T-helper 9 cell (primary cell): ENCODE results near the gene TMEM245.
"Not testable (repeated sequence)": the region's sequence is repeated elsewhere in the genome, so short reads cannot be mapped to it uniquely, and the experiment has no call there.

Experiments used
- DNase-seq: peaks from one replicate; pipeline ENCODE4 v3.0.0-alpha.2; 2020

Gene TMEM245

GRCh38 chr9:109132567-109133021, 12.8 kb upstream of the TMEM245 start:
- DNase-seq, result no peak

DNA sequence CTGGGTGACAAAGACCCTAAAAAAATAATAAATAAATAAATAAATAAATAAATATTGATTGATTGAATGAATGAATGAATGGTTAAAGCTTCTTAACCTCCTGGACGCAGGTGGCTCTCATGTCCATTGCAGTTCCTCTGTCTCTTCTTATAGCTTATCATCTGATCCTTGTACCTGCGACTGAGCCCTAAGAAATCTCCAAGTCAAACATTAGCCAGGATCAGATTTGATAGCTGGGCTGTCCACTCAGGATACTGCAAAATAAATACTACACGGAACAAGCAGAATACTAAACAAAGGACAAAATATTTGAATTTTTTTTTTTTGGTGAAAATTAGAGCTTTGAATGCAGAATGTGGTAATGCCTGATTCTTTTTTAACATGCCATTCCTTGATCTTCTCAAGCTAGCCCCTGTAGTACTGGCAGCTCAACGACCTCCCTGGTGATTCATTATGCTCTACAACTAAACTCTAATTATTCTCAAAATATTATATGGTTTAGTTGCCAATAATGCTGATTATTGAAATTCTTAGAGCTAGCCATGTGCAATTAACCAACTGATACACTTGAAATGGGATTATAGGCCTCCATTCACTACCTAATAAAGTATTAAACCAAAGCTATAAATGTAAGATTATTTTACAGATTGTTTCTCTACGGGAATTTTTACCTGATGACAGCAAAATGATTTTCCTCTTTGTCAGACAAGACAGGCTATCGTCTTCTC, 9.9 kb upstream of the TMEM245 start:
- DNase-seq, result no peak

GRCh38 chr9:109126671-109127070, 6.9 kb upstream of the TMEM245 start:
- DNase-seq, result not testable (repeated sequence)

GRCh38 chr9:109124121-109124520, 4.4 kb upstream of the TMEM245 start:
- no peak for DNase-seq

- no peak for DNase-seq
These were observed 3.2 kb upstream of the TMEM245 start for GRCh38 chr9:109122726-109123621.

DNA sequence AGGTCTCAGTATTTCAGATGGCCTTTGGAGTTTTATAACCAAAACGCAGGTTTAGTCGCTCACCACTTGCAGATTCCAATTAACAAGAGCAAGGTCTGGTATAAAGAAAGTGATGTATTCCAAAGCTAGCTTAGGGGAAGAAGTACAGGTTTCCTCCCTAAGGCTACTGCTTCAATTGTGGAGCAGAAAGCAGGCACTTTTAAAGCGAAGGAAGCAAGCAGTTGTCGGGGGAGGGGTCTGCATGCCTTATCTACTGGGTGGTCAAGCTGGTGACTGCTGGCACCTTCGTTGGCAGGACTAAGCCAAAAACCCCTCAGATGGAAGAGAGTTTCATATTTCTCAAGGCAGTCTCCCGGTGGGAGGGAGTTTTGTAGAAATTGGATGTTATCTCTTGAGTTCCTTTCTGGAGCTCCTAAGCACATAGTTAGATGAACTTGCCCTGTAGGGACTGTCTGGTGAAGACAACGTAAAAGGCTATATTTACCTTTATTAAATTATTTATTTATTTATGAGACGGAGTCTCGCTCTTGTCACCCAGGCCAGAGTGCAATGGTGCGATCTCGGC, 1.6 kb upstream of the TMEM245 start:
- DNase-seq, result no peak

- DNase-seq, result no peak
These were observed 550 bp upstream of the TMEM245 start for GRCh38 chr9:109120204-109120789.

- no peak for DNase-seq
These were observed 824 bp downstream of the TMEM245 start for GRCh38 chr9:109118808-109119438.

DNA sequence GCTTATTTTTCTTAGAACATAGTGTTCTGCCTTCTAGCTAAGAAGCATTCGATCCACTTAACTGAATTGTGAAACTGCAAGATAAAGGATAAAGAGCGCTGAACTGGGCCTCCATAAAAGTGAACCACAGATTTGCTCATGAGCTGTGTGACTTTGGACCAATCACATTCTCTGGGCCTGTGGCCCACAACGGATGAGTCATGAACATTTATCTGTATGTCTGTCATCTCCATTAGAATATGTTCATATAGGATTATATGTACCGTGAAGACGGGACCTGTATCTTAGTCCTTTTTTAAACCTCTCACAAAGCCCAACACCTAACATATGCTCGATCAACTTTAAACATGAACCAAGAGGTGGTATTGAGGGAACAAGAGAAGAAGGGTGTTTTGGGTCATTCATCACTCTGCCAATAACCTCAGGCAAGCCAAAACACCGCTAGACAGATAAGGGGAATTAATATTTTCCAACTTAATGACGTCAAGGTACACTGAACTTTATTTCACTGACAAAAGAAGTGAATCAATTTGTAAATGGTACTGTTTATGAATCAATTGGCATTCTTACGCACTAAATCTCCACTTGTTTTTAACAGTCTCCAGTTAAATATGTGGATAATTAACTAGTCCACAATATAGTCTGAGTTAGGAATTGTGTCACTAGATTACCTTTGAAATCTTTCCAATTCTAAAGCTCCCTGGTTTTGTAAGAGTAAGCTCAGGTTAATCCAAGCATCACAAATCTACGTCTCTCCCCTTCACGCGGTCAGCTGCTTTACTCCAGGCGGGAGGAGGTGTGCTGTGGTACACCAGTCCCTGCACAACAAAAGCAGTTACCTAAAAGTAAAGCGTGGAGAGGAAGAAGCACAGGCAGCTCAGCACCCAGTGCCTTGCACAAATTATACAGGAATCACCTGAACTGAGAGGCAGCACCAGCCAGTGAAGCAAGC, 1.6 kb downstream of the TMEM245 start:
- DNase-seq, result peak; percentile 7

GRCh38 chr9:109115931-109116526, 3.7 kb downstream of the TMEM245 start:
- DNase-seq, result no peak

DNA sequence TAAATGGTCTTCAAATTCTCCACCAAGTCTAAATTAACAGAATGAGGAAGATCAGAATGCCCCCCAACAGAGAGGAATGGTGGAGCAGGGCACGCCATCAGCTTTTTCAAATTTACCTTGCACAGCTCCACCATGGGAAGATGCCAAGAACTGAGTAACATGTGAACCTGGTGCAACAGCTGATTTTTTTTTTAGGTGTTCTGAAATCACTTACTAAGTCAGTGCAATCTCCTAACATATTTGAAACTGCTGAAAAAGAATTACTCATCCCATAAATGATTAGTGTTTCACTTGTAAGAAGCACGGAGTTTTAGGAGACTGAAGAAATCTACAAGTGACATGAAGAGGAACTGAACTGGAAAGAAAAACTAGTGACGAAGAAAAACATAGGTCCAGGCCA, 5.1 kb downstream of the TMEM245 start:
- no peak for DNase-seq

DNA sequence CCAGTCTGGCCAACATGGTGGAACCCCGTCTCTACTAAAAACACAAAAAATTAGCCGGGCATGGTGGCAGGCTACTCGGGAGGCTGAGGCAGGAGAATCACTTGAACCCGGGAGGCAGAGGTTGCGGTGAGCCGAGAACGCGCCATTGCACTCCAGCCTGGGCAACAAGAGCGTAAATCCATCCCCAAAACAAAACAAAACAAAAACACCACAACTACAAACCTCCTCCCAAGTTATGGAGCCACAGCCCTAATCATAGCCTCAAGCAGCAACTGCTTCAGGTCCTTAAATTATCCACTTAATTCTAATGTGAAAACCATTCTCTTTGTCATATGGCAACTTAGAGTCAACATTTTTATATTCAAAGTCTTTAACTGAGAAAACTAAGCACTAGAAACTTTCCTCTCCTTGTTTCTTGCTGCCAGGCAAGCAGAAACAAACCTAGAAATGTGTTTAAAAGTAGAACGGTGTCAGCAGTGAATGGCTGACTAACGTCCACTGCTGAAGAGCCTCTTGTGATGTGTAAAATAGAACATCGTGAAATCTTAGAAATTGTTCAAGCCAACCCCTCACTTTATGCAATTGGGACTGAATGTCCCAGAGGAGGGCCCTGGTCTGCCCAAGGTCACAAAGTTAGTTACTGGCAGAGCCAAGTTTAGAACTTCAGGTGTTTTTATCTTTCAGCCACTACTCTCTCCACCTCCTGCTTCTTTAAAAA, 5.7 kb downstream of the TMEM245 start:
- DNase-seq, result no peak

- no peak for DNase-seq
These were observed 6.5 kb downstream of the TMEM245 start for GRCh38 chr9:109113254-109113653.

DNA sequence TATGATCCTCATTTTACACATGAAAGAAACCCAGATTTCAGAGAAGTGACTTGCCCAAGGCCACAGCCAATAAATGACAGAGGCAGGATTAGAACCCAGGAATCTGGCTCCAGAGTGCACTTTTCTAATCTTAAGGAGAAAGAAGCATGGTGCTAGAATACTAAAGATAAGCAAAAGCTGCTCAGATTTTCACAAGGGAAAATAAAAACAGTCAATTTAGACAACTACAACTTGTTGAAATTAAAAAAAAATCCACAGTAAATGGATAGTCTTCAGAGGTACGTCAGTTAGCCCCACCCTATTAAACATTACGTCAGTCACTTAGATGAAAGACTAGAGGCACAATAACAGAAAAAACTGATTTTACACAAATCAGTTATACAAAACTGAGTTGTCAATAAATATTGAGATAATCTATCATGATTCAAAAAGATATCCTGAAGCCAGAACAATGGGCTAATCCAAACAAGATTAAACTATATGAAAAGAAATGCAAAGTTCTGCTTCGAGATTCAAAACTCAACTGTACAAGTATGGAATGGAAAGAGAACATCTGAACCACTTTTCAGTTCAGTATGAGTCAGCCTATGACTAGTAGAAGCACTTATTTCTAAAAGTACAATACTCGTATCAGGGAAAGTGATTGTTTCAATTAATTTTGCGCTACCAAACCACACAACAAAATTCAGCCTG, 9.3 kb downstream of the TMEM245 start:
- no peak for DNase-seq

GRCh38 chr9:109109967-109110328, 9.8 kb downstream of the TMEM245 start:
- no peak for DNase-seq

DNA sequence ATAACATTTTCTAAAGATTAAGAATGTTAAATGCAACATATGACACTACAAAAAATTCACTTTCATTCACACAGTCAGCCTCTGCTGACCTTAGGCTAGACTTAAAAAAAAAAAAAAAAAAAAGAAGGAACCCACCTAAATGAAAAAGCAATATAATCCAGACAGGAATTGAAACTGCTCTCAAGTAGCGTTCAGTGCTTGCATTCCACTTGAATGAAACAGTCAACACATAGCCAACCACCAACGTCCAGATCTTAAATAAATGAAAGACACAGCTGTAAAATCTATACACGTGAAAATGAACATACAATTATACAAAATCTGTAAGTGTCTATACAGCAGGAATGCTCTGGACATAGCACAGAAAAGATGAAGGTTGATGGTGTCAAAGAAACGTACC, 11.4 kb downstream of the TMEM245 start:
- no peak for DNase-seq

GRCh38 chr9:109107402-109108240, 12.1 kb downstream of the TMEM245 start:
- no peak for DNase-seq

- DNase-seq, result no peak
These were observed 17.9 kb downstream of the TMEM245 start for GRCh38 chr9:109101810-109102209.

GRCh38 chr9:109101202-109101595, 18.5 kb downstream of the TMEM245 start:
- no peak for DNase-seq
